ENCODE measurements around the gene ETV5.

ETV5 gene

DNA sequence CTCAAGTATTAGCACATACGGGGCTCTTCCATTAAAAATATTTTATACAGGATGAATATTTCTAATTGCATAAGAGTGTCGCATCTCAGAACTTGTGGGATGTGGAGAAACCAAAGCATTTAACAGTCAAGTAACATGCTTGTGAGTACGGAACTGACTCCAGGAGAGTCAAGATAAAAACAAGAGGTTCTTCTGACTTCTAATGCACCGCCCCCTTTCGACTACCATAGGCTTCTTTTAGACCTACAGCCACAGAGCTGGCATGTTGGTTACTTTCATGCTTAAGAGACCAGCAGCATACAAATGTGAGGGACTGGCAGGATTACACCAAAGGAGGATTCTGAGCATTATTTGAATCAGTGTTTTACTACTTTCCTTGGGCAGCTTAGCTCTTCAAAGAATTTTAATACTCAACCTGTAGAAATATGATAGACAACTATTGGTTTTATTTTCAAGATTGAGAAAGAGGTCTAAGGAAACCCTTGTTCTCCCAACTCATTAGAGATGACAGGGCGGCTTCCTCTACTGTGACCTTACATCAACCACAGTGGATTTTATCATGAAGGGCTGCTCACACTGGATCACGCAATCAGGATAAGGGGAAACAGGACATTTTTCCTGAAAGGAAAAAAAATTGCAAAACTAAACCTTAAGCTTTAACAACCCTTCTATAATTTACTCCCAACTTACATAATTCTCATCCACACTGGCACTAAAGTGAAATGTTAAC, 14.0 kb downstream of the ETV5 start:
- DNase-seq = no peak

DNA sequence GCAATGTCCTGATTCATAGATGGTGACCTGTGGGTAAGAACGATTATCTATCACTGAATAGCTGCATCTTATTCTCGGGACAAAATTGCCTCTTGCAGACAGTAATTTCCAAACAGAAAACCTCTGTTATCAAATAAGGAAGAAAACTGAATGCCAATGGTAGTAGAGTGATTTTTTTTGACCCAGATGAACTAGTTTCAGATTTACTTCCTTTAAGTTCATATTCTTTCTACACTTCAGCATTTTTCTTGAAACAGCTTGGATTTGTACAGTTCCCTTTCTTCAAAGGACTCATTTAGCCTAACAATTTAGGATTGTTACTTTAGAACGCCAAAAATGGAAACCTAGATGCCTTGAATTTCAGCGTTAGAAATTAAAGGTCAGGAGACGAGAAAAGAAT, 14.6 kb downstream of the ETV5 start:
- DNase-seq = no peak

DNA sequence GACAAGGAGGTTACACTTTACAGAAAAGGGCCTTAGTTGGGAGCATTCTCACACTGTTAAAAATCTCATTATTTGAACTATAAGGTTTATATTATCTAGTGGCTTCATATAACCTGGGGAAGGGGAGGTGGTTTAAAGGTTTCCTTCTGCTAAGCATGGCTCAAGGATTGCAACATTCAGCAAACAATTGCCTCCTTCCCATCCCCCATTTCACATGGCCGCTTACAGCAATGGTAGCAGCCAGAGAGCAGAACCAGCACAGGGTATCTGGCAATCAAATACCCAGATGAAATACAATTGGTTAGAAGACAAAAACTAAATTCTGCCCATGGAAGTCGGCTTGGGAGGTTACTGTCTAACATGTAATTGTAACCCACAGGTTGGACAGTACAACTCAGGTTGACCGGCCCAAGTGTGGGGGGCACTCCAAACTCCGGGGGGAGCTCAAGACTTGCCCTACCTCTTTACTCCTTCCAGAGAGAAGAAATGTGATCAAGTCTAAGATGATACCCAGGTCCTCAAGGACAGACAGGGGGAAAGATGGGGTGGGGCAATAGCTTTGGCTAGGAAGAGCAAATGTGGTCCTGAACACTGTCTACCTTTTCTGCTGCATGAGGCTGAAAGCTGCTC, 15.5 kb downstream of the ETV5 start:
- DNase-seq = no peak

DNA sequence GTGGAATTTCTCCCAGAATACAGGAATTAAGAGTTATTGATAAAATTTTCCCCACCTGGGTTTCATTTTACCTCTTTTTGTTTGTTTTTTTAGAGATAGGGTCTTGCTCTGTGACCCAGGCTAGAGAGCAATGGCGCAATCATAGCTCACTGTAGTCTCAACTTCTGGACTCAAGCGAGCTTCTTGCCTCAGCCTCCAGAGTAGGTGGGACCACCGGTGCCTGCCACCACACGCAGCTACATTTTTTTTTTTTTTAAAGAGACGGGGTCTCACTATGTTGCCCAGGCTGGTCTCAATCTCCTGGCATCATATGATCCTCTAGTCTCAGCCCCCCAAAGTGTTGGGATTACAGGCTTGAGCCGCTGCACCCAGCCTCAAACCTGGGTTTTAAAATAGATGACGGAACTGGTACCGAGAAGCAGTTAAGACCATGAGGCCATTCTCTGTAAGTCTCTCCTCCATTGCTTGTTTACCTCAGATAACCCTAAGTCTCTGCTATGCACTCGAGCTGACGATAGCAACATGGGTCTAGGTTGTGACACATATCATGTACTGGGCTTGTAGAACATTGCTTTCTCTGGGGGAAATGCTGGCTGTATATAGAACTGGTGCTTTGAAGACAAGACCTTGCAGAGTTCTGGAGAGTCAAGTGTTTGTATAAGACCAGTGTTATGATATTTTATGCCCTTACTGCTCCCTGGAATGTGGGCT, 16.4 kb downstream of the ETV5 start:
- DNase-seq = no peak

DNA sequence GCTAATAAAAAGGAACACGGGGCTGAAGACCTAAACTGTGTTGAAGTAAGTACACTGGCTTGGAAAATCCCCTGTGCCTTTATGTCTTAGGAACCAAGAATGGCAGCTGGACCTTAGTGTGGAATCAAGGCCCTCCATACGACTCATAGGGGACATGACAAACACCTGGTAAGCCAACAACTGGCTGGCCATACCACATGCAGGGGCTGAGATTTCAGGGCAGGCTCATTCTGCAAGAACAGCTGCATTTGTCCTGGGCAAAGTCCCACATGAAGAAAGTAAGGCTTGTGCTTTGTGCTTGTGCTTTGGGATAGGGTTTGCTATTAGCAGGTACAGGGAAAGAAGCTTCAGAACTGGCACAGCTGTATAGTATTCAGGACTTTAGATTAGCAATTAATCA, 18.0 kb downstream of the ETV5 start:
- DNase-seq = no peak

- DNase-seq = no peak
Observed at GRCh38 chr3:186088335-186088734, 20.6 kb downstream of the ETV5 start.

DNA sequence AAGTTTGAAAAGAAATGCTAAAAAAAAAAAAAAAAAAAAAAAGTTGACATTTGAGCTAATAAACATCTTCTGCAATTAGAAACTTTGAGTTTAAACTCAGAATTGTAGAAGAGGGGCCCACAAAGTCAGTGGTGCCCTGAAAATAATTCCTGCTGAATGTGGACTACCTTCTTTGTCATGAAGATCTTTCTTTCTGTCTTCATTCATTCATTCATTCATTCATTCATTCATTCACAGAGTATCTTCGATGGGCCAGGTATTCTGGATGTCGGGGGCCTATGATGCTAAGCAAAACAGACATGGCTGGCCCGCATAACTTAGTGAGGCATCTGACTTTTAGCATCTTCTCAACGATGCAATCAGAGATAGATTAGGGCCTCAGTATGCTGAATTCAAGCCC, 24.6 kb downstream of the ETV5 start:
- DNase-seq = no peak

DNA sequence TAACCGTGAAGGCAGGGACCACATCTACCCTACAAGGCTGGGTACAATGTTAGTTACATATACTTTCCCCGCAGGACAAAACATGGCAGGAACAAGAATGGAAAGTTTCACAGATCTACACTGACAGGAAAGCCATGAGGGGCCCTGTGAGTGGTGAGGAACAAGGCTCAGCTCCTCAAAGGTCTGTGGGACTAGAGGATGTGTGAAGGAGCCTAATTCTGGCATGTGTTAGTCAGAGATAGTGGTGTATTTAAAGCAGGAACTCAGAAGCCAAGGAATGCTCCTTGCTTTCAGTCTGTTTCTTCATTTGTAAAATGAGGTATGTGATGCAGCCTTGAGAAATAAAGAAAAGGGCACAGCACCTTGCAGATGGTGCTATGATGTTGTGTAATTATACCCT, 25.1 kb downstream of the ETV5 start:
- no peak for DNase-seq

GRCh38 chr3:186082150-186082549, 26.7 kb downstream of the ETV5 start:
- DNase-seq = no peak

- DNase-seq = no peak
Observed at GRCh38 chr3:186081678-186082077, 27.2 kb downstream of the ETV5 start.

DNA sequence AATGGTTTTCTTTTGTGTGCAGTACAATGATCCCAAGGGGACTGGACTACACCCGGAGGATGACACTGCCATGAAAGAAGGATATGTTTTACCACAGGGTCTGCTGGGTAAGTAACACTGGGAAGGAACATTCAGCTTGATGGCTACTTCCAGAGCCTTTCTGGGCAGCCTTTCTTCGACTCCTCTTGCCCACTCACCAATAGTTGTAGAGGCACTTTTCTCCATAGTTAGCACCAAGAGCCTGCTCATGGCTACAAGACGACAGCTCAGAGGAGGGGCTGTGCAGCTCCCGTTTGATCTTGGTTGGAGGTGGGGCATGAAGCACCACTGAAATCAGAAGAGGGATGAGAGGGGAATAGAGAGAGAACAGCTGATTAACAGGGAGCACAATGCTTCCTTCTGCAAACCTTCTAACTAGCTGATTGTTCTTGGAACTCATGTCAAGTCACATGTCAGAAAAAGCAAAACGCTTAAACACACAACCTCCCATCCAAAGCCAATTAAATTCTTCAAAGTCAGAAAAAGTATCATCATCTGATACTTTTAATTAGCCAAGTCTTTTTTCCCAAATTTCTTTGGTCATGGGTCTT, 27.9 kb downstream of the ETV5 start:
- DNase-seq = no peak

- DNase-seq = no peak
Observed at GRCh38 chr3:186079925-186080324, 29.0 kb downstream of the ETV5 start.

- DNase-seq = no peak
Observed at GRCh38 chr3:186077466-186077865, 31.4 kb downstream of the ETV5 start.

GRCh38 chr3:186075931-186076567, 32.8 kb downstream of the ETV5 start:
- no peak for DNase-seq

- no peak for DNase-seq
Observed at GRCh38 chr3:186075489-186075888, 33.4 kb downstream of the ETV5 start.

GRCh38 chr3:186073641-186074040, 35.2 kb downstream of the ETV5 start:
- DNase-seq = no peak

GRCh38 chr3:186070996-186071395, 37.9 kb downstream of the ETV5 start:
- DNase-seq = no peak

DNA sequence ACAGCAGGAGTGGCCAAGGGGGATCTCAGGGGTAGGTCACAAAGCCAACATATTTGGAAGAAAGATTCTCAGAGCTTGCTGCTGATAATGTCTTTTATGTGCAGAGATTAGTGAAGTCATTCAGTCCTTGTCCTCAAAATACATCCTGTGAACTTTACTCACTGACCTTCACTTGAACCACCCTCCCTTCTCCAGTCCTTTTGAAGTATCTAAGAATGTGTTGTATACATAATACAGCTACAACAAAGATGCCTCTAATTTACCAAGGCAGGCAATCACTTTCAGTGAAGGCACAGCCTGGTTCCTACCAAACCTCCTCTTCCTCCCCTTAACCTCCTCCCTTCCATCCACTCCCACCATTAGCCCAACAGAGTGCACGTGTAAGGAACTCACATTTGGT, 38.3 kb downstream of the ETV5 start:
- no peak for DNase-seq

DNA sequence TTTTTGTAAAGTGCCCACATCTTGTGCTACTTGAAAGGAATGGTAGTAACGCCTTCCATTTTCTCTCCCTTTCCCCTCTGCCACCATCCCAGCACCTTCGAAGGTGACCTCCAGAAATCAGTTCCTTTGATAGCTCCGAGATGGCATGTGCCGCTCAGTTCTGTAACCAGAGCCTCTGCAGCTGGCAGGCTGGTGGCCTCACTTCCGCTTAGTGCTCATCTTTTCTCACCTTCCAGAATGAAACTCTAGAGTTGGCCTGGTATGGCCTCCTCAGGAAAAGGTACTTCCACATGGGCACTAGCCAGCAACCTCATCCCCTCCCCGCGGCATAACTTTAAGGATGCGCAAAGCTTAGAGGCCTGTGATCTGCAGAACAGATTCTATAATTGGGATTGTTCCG, 38.8 kb downstream of the ETV5 start:
- no peak for DNase-seq

- no peak for DNase-seq
Observed at GRCh38 chr3:186069199-186069598, 39.7 kb downstream of the ETV5 start.

DNA sequence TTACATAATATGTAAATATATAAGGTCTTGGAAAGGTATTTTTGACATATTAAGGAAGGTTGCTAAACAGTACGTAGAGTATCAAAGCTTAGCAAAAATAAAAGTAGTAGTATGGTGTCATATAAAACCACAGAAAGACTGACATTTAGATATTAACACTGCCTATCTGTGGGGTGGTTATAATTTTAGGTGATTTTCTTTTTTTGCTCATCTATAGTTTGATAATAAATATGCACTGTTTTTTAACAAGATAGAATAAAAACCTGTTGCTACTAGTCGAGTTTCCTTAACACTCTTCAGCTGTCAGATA, 40.7 kb downstream of the ETV5 start:
- no peak for DNase-seq

DNA sequence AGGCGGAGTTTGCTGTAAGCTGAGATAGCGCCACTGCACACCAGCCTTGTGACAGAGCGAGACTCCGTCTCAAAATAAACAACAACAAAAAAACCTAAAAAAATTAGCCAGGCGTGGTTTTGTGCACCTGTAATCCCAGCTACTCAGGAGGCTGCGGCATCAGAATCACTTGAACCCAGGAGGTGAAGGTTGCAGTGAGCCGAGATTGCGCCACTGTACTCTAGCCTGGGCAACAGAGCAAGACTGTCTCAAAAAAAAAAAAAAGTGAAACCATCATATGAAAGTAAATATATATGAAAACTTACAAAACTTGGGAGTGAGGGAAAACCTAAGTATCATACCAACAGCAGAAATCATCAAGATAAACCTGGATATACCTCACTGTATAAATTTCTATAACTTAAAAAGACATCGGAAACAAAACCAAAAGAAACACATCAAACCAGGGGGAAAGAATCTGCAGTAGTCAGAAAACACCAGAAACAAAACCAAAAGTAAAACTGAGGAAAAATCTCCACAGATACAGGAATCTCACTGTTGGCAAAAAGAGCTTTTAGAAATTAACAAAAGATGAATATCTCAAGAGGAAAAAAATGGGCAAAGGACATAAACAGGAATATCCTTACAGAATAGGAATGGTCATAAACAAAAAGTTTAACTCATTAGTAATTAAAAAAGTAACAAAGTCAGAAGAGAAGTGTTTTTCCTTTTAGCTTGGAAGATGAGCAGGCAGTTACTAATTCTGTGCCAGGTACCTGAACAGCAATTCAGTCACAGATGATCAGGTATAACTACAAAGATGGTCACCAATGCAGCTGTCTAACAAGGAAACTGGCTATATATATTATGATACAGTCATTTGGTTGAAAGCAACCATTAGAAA, 41.3 kb downstream of the ETV5 start:
- no peak for DNase-seq

GRCh38 chr3:186060222-186060621, 48.7 kb downstream of the ETV5 start:
- no peak for DNase-seq

All from SIG-M5 (cell line).